CD4-positive, alpha-beta T cell (primary cell): ENCODE data around the gene PSEN1. TPM values are rescaled to one million over a fixed set of nuclear protein-coding genes. Genes with fewer than 3 reads are reported as not detected.

Experiments used
- ATAC-seq: fragments of 200-7000 bp; cut with Tn5 transposase; one replicate; pipeline ENCODE4 v1.10.0; 2022; ENCODE audit warnings: mild to moderate bottlenecking; ENCODE audit not compliant: poor library complexity
- CTCF ChIA-PET: fragments of 350-600 bp; sonication (Branson Sonifier 250); formaldehyde crosslinking; loops from one replicate; lab custom pipeline; 2021; ENCODE audit warnings: antibody characterized with exemption, inconsistent platforms; lab: Charles Lee
- POLR2A ChIA-PET: fragments of 350-600 bp; sonication (Branson Sonifier 250); formaldehyde crosslinking; loops from one replicate; lab custom pipeline; 2021; ENCODE audit warnings: antibody characterized with exemption, inconsistent platforms; lab: Charles Lee
- DNase-seq, 14 experiments: peaks; one replicate each; pipeline ENCODE4 v3.0.0-alpha.2; 2013 to 2020; ENCODE audit warnings: mixed read lengths in 2 of 14
- H3K27ac ChIP-seq, 2 donors: one replicate each; pipeline versions ENCODE4 v1.5.1 to v1.7.0; 2013; ENCODE audit warnings: low read length in 2 of 2, low read depth in 1 of 2, mild to moderate bottlenecking in 1 of 2
- H3K27me3 ChIP-seq, 2 experiments: 1 replicate in 1 of 2; 2 replicates in 1 of 2; pipeline versions ENCODE4 v1.6.1 to v1.7.0; 2013; ENCODE audit warnings: low read length in 2 of 2, control low read depth in 1 of 2, mild to moderate bottlenecking in 1 of 2, moderate library complexity in 1 of 2; ENCODE audit not compliant: insufficient read depth in 2 of 2, control insufficient read depth in 1 of 2
- H3K36me3 ChIP-seq: one replicate; pipeline ENCODE4 v1.6.1; 2013; ENCODE audit warnings: low read length, control low read depth; ENCODE audit not compliant: insufficient read depth
- H3K4me1 ChIP-seq: one replicate; pipeline ENCODE4 v1.6.1; 2013; ENCODE audit warnings: low read length, control low read depth; ENCODE audit not compliant: insufficient read depth
- H3K4me3 ChIP-seq: one replicate; pipeline ENCODE4 v1.5.1; 2013; ENCODE audit warnings: mild to moderate bottlenecking, low read length, moderate library complexity
- H3K9me3 ChIP-seq, 2 experiments: 1 replicate in 1 of 2; 2 replicates in 1 of 2; pipeline versions ENCODE4 v1.6.1 to v1.7.0; 2013; ENCODE audit warnings: low read length in 2 of 2, mild to moderate bottlenecking in 2 of 2, control low read depth in 1 of 2, moderate library complexity in 1 of 2; ENCODE audit not compliant: control insufficient read depth in 1 of 2, insufficient read depth in 1 of 2
- H3K27ac Mint-ChIP-seq: one replicate; pipeline ENCODE4 v1.8.0; 2020; ENCODE audit warnings: mixed read lengths
- H3K27me3 Mint-ChIP-seq: one replicate; pipeline ENCODE4 v1.8.0; 2021; ENCODE audit warnings: mixed read lengths
- H3K36me3 Mint-ChIP-seq: one replicate; pipeline ENCODE4 v1.8.0; 2021; ENCODE audit warnings: low read depth, mixed read lengths
- H3K4me1 Mint-ChIP-seq: one replicate; pipeline ENCODE4 v1.8.0; 2021; ENCODE audit warnings: low read depth, mixed read lengths
- H3K4me3 Mint-ChIP-seq: one replicate; pipeline ENCODE4 v1.8.0; 2020; ENCODE audit warnings: mild to moderate bottlenecking, mixed read lengths
- H3K9me3 Mint-ChIP-seq: one replicate; pipeline ENCODE4 v1.8.0; 2020; ENCODE audit warnings: mixed read lengths
- intact Hi-C, 2 experiments: fragments of 100-400 bp; cut with DNase I in 1 of 2; cut with micrococcal nuclease in 1 of 2; formaldehyde crosslinking; loops; one replicate each; pipeline versions ENCODE4 v1.15.1 to v1.9.0; 2023 to 2025; cut with DNase I, micrococcal nuclease
- total RNA-seq, 174 experiments: library from RNA in 2 of 174; stranded (reverse) in 2 of 174; gene quantifications; one replicate each; pipeline ENCODE4 v1.2.3 and lab custom pipeline; 2021 to 2026
- TF ChIP-seq, protein P1 (sequence below): fragments of 200-600 bp; IDR thresholded peaks from one replicate; pipeline ENCODE4 v1.8.0; 2022; ENCODE audit warnings: antibody characterized with exemption, mild to moderate bottlenecking

PSEN1 gene
- total RNA-seq, 2 experiments from 2014 or later, result 27.1 to 28.3 TPM

- Mint-ChIP-seq H3K36me3 (peaks cover 77% of the 10 kb centered on the region), H3K4me1 (peaks cover 4% of the 10 kb centered on the region), H3K27me3 (no peaks in the 10 kb centered on the region), H3K9me3 (no peaks in the 10 kb centered on the region), H3K4me3 (no peak overlapping the region), H3K27ac (no peak overlapping the region)
- ChIA-PET POLR2A (no interaction called here), CTCF (no interaction called here)
- no peak overlapping the region for H3K4me3 ChIP-seq
- no peaks in the 10 kb centered on the region for H3K27me3 ChIP-seq
- intact Hi-C loops, result no loop called here
- DNase-seq (no peak), ATAC-seq (no peak)
- H3K4me1 ChIP-seq, result no peaks in the 10 kb centered on the region
- H3K9me3 ChIP-seq, result no peaks in the 10 kb centered on the region
- H3K27ac ChIP-seq, result no peak overlapping the region
- peaks cover 56% of the 10 kb centered on the region for H3K36me3 ChIP-seq
- TF ChIP-seq, protein P1, sequence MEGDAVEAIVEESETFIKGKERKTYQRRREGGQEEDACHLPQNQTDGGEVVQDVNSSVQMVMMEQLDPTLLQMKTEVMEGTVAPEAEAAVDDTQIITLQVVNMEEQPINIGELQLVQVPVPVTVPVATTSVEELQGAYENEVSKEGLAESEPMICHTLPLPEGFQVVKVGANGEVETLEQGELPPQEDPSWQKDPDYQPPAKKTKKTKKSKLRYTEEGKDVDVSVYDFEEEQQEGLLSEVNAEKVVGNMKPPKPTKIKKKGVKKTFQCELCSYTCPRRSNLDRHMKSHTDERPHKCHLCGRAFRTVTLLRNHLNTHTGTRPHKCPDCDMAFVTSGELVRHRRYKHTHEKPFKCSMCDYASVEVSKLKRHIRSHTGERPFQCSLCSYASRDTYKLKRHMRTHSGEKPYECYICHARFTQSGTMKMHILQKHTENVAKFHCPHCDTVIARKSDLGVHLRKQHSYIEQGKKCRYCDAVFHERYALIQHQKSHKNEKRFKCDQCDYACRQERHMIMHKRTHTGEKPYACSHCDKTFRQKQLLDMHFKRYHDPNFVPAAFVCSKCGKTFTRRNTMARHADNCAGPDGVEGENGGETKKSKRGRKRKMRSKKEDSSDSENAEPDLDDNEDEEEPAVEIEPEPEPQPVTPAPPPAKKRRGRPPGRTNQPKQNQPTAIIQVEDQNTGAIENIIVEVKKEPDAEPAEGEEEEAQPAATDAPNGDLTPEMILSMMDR, result no peak
These were observed 85.6 kb downstream of the PSEN1 start for GRCh38 chr14:73221945-73222344.

GRCh38 chr14:73223049-73223448 is 86.7 kb downstream of the PSEN1 start:
- H3K36me3 Mint-ChIP-seq, result peaks cover 71% of the 10 kb centered on the region
- peaks cover 4% of the 10 kb centered on the region for H3K4me1 Mint-ChIP-seq
- H3K27ac ChIP-seq, result no peak overlapping the region
- H3K9me3 ChIP-seq, result no peaks in the 10 kb centered on the region
- H3K27me3 ChIP-seq, result no peaks in the 10 kb centered on the region
- TF ChIP-seq, protein P1, result no peak
- ChIA-PET CTCF (no interaction called here), POLR2A (no interaction called here)
- intact Hi-C loops, result no loop called here
- no peak overlapping the region for H3K4me3 ChIP-seq
- no peaks in the 10 kb centered on the region for H3K27me3 Mint-ChIP-seq
- DNase-seq (no peak), ATAC-seq (no peak)
- no peaks in the 10 kb centered on the region for H3K4me1 ChIP-seq
- H3K9me3 Mint-ChIP-seq, result no peaks in the 10 kb centered on the region
- no peak overlapping the region for H3K4me3 Mint-ChIP-seq
- peak overlapping the region; percentile 55 for H3K27ac Mint-ChIP-seq
- peaks cover 46% of the 10 kb centered on the region for H3K36me3 ChIP-seq

DNA sequence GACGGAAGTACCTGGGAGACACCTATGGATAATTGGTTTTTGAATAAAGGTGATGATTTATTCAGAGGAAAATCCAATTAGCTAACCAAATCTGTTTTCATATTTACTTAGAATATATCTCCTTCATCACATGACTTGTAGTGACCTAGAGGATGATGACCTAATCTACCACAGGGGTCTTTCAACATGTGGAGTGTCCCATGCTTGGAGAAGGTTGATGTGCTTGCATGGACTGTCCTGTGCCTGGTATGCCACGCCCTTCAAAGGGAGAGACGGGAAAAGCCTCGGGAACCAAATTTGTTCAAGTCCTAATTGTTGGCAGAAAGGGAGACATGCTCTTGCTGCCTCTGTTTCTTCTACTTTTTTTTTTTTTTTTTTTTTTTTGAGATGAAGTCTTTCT is 89.2 kb downstream of the PSEN1 start:
- Mint-ChIP-seq H3K27me3 (no peaks in the 10 kb centered on the region), H3K27ac (no peak overlapping the region), H3K9me3 (no peaks in the 10 kb centered on the region), H3K4me3 (no peak overlapping the region), H3K36me3 (peaks cover 50% of the 10 kb centered on the region), H3K4me1 (peaks cover 4% of the 10 kb centered on the region)
- ChIA-PET CTCF (no interaction called here), POLR2A (interaction anchor here (0.6 kb wide), 1 partner anchor 19 kb away, joined by 3 read pairs; no protein-coding TSS in a partner anchor)
- H3K27me3 ChIP-seq, result no peaks in the 10 kb centered on the region
- TF ChIP-seq, protein P1, result no peak
- H3K4me3 ChIP-seq, result no peak overlapping the region
- H3K4me1 ChIP-seq, result no peaks in the 10 kb centered on the region
- ATAC-seq (no peak), DNase-seq (no peak)
- H3K36me3 ChIP-seq, result peaks cover 22% of the 10 kb centered on the region
- intact Hi-C loops, result no loop called here
- no peaks in the 10 kb centered on the region for H3K9me3 ChIP-seq
- no peak overlapping the region for H3K27ac ChIP-seq
